ENCODE results near the gene NLGN1.
"Not testable (repeated sequence)": the region's sequence is repeated elsewhere in the genome, so short reads cannot be mapped to it uniquely, and the experiment has no call there.

The NLGN1 gene

DNA sequence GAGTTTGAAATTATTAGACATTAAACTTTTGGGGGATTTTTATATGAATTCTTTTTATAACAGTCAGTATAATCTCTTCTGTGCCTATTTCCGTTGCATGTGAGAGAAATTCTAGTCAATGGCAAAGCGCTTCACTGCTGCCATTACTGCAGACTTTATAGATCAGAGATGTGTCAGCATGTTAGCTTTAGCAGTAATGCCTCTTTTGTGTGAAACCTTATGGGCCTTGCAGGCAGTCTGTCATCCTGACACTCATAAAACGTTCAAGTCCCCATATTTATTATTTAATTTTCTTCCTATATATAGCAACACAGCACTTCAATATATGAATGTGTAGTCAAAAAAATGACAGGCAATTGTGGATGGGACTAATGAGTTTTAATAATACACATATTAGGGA is 191.0 kb downstream of the NLGN1 start:
- Histone ChIP-seq H3K27me3 (ENCODE audit: insufficient read depth, low read length) (no peaks in the 10 kb centered on the region), H3K36me3 (ENCODE audit: insufficient read depth, low read length) (no peaks in the 10 kb centered on the region), H3K4me2 (ENCODE audit: low read length) (no peak overlapping the region), H3K4me3 (ENCODE audit: low read depth, low read length, poor library complexity, severe bottlenecking) (no peak overlapping the region), H3K9me3 (ENCODE audit: low read length) (no peaks in the 10 kb centered on the region), H2AFZ (ENCODE audit: low read length) (no peak overlapping the region), H4K20me1 (ENCODE audit: insufficient read depth, low read length) (no peaks in the 10 kb centered on the region), H3K79me2 (ENCODE audit: insufficient read depth, low read length) (no peaks in the 10 kb centered on the region), H3F3A (ENCODE audit: insufficient read depth, low read length) (no peaks in the 10 kb centered on the region), H3K4me1 (ENCODE audit: insufficient read depth, low read length, severe bottlenecking) (no peaks in the 10 kb centered on the region), H3K9ac (ENCODE audit: low read length) (no peak overlapping the region), H3K27ac (ENCODE audit: low read depth, low read length, poor library complexity, severe bottlenecking) (no peak overlapping the region), H3K9me2 (ENCODE audit: low read depth, low read length) (no peaks in the 10 kb centered on the region)
- TF ChIP-seq, protein P1, sequence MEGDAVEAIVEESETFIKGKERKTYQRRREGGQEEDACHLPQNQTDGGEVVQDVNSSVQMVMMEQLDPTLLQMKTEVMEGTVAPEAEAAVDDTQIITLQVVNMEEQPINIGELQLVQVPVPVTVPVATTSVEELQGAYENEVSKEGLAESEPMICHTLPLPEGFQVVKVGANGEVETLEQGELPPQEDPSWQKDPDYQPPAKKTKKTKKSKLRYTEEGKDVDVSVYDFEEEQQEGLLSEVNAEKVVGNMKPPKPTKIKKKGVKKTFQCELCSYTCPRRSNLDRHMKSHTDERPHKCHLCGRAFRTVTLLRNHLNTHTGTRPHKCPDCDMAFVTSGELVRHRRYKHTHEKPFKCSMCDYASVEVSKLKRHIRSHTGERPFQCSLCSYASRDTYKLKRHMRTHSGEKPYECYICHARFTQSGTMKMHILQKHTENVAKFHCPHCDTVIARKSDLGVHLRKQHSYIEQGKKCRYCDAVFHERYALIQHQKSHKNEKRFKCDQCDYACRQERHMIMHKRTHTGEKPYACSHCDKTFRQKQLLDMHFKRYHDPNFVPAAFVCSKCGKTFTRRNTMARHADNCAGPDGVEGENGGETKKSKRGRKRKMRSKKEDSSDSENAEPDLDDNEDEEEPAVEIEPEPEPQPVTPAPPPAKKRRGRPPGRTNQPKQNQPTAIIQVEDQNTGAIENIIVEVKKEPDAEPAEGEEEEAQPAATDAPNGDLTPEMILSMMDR (IDR thresholded peaks at IDR 0.05; ENCODE audit: low read length) = no peak
- no peak for TF ChIP-seq EZH2 (IDR thresholded peaks at IDR 0.05; ENCODE audit: borderline replicate concordance, low read length)

GRCh38 chr3:173589116-173589515 is 191.6 kb downstream of the NLGN1 start:
- no peaks in the 10 kb centered on the region for H3K79me2 ChIP-seq (ENCODE audit: insufficient read depth, low read length)
- H3K4me1 ChIP-seq (ENCODE audit: insufficient read depth, low read length, severe bottlenecking) = no peaks in the 10 kb centered on the region
- no peaks in the 10 kb centered on the region for H3K9me2 ChIP-seq (ENCODE audit: low read depth, low read length)
- no peak for TF ChIP-seq EZH2 (IDR thresholded peaks at IDR 0.05; ENCODE audit: borderline replicate concordance, low read length)
- TF ChIP-seq, protein P1 (IDR thresholded peaks at IDR 0.05; ENCODE audit: low read length) = no peak
- no peak overlapping the region for H3K4me3 ChIP-seq (ENCODE audit: low read depth, low read length, poor library complexity, severe bottlenecking)
- no peaks in the 10 kb centered on the region for H3K27me3 ChIP-seq (ENCODE audit: insufficient read depth, low read length)
- H4K20me1 ChIP-seq (ENCODE audit: insufficient read depth, low read length) = no peaks in the 10 kb centered on the region
- H3K27ac ChIP-seq (ENCODE audit: low read depth, low read length, poor library complexity, severe bottlenecking) = no peak overlapping the region
- no peaks in the 10 kb centered on the region for H3K9me3 ChIP-seq (ENCODE audit: low read length)
- H3K4me2 ChIP-seq (ENCODE audit: low read length) = no peak overlapping the region
- no peaks in the 10 kb centered on the region for H3F3A ChIP-seq (ENCODE audit: insufficient read depth, low read length)
- no peak overlapping the region for H2AFZ ChIP-seq (ENCODE audit: low read length)
- H3K36me3 ChIP-seq (ENCODE audit: insufficient read depth, low read length) = no peaks in the 10 kb centered on the region
- no peak overlapping the region for H3K9ac ChIP-seq (ENCODE audit: low read length)

DNA sequence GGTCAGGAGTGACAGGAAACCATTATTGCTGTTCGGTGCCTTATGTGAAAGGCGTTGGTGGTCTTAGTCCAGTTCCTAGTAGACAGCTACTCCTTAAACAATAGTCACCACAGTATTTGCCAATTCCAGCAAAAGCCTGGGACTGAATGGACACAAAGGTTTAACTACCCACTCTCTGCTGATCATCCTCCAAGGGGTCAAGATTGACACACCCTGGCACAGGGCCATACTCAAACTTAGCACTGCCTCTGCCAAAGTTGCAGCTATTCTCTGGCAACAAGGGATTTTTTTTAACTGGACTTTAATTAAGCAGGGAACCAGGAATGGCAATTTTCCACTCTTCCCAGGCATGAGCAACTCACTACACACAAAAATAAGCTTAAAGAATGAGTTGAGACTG is 193.9 kb downstream of the NLGN1 start:
- Histone ChIP-seq H2AFZ (ENCODE audit: low read length) (no peak overlapping the region), H3K9me3 (ENCODE audit: low read length) (no peaks in the 10 kb centered on the region), H3K27me3 (ENCODE audit: insufficient read depth, low read length) (no peaks in the 10 kb centered on the region), H3K27ac (ENCODE audit: low read depth, low read length, poor library complexity, severe bottlenecking) (no peak overlapping the region), H4K20me1 (ENCODE audit: insufficient read depth, low read length) (no peaks in the 10 kb centered on the region), H3K4me1 (ENCODE audit: insufficient read depth, low read length, severe bottlenecking) (no peaks in the 10 kb centered on the region), H3K9me2 (ENCODE audit: low read depth, low read length) (no peaks in the 10 kb centered on the region), H3K9ac (ENCODE audit: low read length) (no peak overlapping the region), H3K4me2 (ENCODE audit: low read length) (no peak overlapping the region), H3K79me2 (ENCODE audit: insufficient read depth, low read length) (no peaks in the 10 kb centered on the region), H3K36me3 (ENCODE audit: insufficient read depth, low read length) (no peaks in the 10 kb centered on the region), H3F3A (ENCODE audit: insufficient read depth, low read length) (no peaks in the 10 kb centered on the region), H3K4me3 (ENCODE audit: low read depth, low read length, poor library complexity, severe bottlenecking) (no peak overlapping the region)
- no peak for TF ChIP-seq EZH2 (IDR thresholded peaks at IDR 0.05; ENCODE audit: borderline replicate concordance, low read length)
- TF ChIP-seq, protein P1 (IDR thresholded peaks at IDR 0.05; ENCODE audit: low read length) = no peak

DNA sequence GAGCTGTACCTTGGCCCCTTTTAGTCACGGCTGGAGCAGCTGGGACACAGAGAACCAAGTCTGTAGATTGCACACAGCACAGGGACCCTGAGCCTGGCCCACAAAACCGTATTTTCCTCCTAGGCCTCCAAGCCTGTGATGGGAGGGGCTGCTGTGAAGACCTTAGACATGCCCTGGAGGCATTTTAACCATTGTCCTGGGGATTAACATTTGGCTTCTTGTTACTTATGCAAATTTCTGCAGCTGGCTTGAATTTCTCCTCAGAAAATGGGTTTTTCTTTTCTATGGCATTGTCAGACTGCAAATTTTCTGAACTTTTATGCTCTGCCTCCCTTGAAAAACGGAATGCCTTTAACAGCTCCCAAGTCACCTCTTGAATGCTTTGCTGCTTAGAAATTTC is 197.3 kb downstream of the NLGN1 start:
- not testable (repeated sequence) for H3K4me3 ChIP-seq (ENCODE audit: low read depth, low read length, poor library complexity, severe bottlenecking); H3K9me3 ChIP-seq (ENCODE audit: low read length); H2AFZ ChIP-seq (ENCODE audit: low read length); H3K27me3 ChIP-seq (ENCODE audit: insufficient read depth, low read length); H3K36me3 ChIP-seq (ENCODE audit: insufficient read depth, low read length); H3K4me2 ChIP-seq (ENCODE audit: low read length); H3K9me2 ChIP-seq (ENCODE audit: low read depth, low read length); H3K27ac ChIP-seq (ENCODE audit: low read depth, low read length, poor library complexity, severe bottlenecking); H3F3A ChIP-seq (ENCODE audit: insufficient read depth, low read length); H3K79me2 ChIP-seq (ENCODE audit: insufficient read depth, low read length); H3K9ac ChIP-seq (ENCODE audit: low read length); H3K4me1 ChIP-seq (ENCODE audit: insufficient read depth, low read length, severe bottlenecking); H4K20me1 ChIP-seq (ENCODE audit: insufficient read depth, low read length)

Data from OCI-LY1 (cell line).